Activated effector memory CD4-positive, alpha-beta T cell treated with Interleukin-2 at 50 U/mL for 16 hours (primary cell): Measurements from ENCODE around the gene PARS2.

Source experiments
- DNase-seq: peaks from one replicate; pipeline ENCODE4 v3.0.0-alpha.2; 2020

Gene PARS2

DNA sequence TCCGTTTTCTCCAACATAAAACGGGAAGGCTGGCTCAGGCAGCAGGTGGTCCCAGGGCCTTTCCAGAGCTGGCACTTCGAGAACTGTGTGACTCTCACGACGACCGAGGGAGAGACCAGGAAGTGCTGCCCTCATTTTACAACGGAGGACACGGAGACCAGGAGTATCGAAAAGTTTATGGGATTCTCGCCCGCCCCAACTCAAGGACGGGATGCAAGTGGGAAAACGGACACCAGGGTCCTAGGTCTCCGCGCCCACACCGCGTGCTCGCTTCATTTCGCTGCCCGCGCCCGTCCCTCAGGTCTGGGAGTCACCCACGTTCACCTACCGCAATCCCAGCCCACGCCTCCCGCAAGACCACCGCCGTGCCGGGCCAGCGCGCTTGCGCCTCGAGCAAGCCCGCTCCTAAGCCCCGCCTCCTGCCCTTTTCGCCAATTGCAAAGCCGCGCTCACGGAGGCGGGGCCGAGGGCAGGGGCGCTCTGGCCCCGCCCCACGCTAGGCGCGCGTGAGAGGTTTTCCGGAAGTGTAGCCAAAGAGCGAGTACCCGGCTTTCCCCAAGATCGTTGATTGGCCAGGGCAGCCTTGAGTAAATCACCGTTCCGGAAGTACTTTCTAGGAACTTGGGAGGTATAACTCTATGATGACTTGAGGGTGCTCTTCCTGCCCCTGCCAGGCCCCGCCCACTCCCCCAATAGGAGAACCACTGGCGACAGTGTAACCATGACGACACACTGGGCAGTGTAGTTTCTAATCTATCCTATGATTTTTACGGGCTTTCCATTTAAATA lies at the start of gene PARS2:
Gene PARS2 (minus strand): TSS at position 391 of the 789 bp plus-strand sequence. CDS start 5,362 bp downstream, outside the sequence.
- peak; percentile 92 for DNase-seq

DNA sequence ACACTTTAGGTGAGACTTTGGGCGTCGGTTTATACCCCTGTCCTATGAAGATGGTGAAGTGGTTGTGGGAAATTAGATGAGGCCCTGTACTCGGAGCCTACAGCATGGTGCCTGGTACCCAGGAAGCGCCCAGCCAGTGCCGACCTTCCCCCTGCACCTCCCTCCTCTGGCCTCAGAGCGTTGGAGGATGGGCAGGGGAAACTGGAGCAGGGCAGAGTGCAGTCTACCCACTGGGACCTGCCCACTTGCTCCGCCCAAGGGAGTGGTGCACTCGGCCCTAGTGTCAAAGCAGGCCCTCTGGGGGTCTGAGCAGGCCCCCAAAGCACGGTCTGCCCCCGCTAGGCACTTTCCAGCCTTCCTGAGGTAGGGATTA lies 49.8 kb upstream of the PARS2 start:
- no peak for DNase-seq

DNA sequence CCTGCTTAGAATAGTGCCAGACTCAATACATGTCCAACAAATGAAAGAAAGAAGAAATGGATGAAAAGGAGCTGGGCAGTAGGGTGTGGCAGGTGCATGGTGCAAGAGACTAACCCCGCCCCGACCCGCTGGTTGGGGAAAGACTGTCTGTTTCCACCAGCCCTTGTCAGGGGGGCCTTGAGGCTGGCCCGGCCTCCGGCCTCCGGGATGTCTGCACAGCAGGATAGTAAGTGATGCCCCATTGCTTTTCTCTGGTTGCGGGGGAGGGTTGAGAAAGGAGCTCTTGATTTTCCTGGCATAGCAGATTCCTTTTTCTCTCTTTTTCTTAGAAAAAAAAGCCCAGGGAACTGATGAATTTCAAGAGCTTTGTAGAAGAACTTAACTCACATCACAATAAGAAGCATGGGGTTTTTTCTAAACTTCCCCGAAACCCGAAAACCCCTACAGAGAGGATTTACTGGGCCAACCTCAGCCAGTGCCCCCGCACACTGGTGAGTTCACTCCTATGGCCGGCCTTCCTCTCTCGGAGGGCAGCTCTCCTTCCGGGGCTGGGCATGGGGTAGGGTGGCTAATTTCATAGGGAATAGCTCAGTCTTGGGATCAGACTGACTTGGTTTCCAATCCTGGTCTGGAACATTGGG lies 49.3 kb upstream of the PARS2 start:
- DNase-seq: no peak

DNA sequence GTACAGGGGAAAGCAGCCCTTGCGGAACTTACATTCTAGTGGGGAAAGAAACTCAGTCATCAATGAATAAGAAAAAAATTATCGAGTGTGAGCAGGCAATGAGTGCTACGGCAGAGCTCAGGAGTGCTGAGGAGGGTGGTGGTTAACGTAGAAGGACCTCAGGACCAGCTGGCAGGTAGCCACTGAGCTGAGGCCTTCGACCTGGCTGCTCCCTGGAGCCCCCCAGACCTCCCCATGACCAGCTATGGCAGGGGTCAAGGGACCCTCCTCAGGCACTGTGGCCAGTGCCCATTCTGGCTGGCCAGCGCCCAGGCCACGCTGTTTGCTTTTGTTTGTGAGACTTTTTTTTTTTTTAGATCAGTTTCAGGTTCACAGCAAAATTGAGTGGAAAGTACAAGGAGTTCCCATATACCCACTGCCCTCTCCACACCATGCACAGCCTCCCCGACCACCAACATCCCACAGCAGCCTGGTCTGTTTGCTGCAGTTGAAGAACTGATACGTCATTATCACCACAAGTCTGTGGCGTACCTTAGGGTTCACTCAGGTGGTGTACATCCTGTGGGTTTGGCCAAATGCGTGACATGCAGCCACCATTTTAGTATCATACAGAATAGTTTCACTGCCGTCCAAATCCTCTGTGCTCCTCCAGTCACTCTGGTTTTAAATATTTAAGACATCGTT lies 48.6 kb upstream of the PARS2 start:
- no peak for DNase-seq

DNA sequence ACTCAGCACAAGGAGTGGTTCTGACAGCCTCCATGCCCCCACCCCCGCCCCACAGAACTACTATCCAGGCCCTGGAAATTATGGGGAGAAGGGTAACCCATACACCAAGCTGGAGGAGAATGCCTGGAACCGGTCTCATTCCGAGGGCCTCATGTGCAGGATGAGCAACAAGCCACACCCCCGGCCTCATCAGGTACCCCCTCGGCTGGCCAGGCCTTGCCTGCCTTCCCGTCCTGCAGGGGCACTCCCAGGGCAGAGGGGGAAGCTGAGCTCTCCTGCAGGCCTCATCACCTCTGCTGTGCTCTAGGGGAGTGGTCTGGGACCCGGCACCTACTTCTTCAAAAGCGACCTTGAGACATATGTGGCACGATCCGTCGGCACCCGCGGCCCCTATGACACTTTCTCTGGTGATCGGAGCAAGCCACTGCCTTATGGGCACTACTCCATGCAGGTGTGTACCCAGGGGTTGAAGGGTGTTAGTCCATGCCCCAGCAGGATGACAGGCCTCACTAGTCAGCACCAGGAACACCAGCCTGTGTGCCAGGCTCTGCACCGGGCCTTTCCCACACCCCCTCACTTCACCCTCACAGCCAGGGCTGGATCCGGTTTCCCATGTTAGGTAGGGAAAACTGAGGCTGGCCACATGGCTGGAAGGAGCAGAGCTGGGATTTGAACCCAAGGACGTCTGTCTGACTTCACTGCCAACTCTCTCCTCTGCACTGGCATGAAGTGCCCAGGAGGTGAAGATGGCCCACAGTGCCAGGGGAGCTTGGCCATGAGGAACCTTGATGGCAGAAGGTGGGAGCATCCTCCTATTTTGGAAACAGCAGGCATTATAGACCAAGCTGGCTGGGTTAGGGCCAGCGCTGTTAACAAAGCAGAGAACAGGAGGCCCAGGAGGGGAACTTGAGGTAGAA lies 47.7 kb upstream of the PARS2 start:
- DNase-seq: no peak

DNA sequence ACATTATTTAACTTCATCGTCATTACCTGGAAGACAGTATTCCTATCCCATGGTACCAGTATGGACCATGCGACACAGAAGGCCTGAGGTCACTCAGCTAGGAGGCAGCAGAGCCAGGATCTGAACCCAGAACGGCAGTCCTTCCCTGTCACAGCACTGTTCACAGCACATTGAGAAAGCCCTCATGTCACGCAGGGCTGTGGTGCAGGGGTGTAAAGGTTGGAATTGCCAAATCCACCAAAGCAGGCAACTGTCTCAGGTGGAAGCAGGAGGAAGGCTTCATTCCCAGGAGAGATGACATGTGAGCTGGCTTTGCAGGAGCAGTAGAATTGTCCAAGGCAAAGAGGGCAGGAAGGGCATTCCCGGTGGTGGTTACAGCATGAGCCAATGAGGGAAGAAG lies 46.7 kb upstream of the PARS2 start:
- DNase-seq: no peak

DNA sequence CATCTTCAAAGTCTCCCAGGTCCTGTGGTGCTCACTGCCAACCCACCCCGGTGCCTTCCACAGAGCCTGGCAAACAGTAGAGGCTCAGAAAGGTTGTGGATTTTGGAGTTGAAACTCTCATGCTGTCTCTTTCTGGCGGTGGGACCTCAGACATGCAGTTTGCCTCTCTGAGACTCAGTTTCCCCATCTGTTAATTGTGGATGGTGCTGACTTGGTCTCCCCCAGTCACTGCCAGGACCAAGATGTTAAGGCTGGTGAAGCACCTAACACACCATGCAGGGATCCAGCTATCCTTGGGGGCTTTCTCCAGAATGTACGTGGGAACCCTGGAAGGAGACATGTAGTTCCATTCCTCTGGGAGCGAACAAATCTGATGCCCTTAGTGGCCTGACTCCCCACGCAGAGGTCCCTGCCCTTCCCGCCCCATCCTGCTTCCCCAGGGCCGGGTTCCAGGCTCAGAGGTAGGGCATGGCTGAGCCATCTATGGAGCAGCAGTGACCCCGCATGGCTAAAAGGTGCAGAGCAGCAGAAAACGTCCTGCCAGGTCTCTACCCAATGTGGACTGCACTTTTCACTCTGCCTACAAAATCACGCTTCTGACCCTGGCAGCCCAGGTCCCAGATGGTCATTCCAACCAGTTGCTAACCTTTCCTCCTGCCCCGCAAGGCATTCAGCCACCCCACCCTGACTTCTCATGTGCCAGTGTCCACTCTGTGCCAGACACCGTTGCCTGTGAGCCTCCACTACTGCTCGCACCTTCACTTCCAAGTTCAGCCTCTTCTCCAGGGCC lies 46.0 kb upstream of the PARS2 start:
- DNase-seq: peak; percentile 51

DNA sequence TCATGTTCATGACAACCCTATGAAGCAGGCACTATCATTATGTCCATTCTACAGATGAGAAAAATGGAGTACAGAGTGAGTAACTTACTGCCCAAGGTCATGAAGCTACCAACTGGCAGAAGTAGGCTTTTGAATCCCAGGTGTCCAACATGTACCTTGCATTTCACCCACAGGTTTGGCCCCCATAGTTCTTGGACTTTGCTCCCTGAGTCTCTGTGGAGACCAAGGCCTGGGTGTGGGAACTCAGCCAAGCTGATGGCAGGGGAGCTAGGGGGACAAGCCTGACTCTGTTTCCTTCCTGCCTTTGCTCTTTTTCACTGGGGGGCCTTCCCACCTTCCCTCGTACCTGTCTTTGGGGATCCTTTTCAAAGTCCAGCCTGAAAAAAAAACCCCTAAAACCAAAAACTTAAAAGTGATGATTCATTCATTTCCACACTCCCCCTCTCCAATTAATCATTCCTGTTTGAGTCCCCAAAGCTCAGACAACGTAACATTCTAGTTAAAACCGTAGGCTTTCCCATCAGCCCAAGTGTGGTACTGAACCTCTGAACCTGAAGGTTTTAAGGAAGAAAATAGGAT lies 45.3 kb upstream of the PARS2 start:
- DNase-seq: no peak

DNA sequence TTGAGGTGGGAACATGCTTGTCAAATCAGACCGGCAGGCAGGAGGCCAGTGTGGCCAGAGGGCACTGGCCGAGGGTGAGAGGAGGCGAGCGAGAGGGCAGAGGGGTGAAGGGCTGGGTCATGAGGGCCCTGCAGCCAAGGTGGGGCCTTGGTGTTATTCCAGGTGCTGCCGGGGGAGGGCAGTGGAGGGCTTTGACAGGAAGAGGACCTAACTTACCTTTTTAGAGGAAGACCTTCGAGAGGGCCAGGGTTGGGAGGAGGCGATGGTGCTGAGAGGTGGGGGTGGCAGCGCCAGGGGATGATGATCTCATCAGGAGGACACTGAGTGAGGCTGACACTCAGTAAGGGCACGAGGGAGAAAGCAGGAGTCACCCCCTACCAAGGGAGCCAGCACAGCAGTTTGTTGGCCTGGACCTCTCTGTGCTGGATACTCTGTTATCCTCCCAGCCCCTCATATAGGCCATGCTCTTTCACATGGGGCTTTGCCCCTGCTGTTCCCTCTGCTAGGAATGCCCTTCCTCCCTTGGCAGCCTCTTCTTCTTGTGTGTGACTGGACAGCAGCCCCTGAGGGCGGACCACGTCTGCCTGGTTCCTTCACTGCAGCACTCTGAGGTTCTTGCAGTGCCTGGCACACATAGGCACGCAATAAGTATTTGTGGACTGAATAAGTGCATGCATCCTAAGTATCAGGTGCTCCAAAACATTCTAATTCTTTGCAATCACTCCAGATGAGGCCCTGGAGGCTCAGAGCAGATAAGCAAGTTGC lies 44.3 kb upstream of the PARS2 start:
- DNase-seq: no peak

DNA sequence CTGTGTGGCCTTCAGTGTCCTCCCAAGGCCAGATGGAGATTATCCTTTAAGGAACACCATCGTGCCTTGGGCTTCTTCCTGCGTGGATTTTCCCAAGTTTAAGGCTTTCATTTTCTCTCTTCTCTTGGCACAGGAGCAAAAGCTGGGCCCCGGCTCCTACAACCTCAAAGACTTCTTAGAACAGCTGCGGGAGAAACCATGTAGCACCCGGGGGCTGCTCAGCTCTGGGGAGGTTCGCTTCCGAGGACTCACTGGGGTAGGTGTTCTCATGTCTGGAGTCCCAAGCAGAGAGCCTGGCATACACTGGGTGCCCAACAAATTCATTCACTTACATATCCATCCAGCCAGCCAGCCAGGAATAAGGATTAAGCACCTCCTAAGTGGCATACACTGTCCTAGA lies 43.4 kb upstream of the PARS2 start:
- DNase-seq: no peak

DNA sequence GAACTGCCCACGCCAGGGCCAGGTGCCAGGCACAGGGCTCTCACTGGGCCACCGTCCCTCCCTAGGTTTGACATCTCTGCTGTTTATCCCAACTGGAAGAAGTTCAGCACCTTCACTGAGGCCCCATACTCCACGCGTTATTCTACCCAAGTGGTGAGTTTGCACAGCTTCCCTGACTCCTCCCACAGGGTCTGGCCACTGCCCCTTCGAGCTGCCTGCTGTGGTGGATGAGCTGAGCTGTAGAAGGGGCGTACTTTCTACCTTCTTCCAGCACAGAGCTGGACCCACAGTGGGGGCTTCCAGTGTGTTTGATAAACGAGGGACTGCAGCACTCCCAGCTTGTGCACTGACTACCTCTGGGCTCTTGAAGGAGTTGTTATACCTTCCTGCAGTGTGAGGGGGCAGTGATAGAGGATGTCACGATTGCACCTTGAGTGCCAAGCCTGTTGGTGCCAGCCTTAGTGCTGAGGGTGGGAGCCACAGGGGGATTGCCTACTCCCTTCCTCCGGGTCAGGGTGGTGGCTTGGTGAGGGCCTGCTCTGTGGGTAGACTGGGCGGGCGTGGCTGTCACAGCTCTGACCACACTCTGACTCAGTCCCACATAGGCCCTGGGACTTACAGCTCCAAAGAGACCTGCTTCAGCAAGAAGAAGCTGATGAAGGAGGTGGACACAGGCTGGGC lies 42.7 kb upstream of the PARS2 start:
- no peak for DNase-seq

DNA sequence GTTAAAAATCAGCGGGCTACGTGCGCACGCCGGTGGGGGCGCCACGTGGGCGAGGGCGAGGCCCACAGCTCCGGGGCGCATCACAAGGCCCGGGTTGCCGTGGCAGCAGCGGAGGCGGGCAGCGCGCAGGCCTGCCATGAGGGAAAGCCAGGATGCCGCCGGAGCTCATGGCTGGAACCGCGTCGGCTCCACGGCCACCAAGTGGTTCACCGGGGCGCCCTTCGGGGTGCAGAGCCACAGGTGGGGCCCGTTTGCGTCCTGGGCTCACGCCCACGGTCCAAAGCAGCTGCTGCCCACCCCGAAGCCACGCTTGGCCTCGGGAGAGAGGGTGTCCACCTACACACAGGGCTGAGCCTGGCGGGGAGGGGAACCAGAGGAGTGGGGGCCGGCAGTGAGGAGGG lies 41.7 kb upstream of the PARS2 start:
- DNase-seq: no peak

DNA sequence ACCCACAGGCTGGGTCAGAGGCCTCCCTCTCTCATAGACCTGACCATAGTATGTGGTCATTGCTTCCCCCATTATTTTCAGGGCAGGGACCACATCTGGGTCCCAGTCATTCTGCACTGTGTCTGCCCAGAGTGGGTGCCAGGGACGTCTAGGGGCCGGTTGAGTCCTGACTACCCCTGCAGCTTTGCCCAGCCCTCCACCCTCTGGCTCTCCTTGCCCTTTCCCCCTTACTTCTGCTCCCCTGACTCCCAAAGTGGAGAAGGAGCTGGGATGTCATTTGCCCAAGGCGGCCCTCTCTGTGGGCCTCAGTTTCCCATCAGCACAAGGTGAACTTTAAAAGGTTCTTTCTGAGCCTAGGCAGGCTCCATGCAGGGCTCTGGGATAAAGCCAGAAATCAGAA lies 41.1 kb upstream of the PARS2 start:
- DNase-seq: no peak

DNA sequence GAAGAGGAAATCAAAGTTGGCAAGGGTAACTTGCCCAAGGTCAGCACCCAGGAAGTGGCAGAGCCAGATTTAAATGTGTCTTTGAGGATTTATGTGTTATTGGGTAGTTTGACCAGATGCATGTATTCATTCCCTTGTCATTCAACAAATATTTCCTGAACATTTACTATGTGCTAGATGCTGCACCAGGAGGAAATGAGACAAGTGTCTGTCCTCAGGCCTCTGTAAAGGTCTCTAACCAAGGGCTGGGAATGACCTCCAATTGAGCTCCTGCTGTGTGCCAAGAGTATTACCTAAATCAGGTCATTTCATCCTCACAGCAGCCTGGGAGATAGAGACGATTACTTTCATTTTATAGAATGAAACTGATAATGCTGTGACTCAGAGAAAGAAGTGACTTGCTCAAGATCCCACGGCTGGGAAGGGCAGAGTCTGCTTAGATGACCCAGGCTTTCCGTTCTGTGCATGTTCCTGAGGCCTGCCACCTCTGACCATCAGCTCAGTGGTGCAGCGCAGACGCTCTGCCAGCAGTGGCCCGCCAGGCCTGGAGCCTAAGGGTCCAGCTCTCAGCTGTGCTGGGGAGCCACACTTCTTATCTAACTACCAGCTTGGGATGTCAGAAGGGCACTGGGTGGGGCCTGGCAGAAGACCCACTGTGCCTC lies 40.3 kb upstream of the PARS2 start:
- no peak for DNase-seq

DNA sequence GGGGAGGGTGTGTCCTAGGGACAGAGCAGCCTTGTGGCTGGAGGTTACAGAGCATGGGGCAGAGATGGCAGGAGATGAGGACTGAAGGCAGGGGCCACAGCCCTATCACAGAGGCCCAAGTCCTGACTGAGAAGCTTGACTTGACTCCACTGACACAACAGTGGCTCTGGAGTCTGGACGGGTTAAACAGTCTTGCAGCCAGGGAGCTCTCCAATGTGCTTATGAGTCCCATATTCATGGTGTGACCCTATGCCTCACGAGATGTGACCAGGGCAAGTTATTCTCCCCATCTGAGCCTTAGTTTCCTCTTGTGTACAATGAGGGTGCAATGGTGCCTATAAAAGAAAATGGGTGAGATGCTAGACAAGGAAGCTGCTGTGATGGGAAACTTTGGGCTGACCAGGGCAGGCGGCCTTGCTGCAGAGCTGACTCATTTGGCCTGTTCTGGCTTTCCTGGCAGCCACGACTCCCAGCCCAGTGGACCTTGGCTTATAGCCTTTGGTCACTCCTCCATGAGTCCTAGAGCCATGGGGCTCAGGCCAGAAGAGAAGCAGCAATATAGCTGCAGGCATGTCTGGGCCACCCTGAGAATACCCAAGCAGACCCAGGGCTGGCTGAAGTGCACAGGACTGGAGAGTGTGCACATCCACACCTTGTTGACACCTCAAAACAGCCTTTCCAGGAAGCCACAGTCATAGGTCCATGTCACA lies 39.6 kb upstream of the PARS2 start:
- DNase-seq: no peak

DNA sequence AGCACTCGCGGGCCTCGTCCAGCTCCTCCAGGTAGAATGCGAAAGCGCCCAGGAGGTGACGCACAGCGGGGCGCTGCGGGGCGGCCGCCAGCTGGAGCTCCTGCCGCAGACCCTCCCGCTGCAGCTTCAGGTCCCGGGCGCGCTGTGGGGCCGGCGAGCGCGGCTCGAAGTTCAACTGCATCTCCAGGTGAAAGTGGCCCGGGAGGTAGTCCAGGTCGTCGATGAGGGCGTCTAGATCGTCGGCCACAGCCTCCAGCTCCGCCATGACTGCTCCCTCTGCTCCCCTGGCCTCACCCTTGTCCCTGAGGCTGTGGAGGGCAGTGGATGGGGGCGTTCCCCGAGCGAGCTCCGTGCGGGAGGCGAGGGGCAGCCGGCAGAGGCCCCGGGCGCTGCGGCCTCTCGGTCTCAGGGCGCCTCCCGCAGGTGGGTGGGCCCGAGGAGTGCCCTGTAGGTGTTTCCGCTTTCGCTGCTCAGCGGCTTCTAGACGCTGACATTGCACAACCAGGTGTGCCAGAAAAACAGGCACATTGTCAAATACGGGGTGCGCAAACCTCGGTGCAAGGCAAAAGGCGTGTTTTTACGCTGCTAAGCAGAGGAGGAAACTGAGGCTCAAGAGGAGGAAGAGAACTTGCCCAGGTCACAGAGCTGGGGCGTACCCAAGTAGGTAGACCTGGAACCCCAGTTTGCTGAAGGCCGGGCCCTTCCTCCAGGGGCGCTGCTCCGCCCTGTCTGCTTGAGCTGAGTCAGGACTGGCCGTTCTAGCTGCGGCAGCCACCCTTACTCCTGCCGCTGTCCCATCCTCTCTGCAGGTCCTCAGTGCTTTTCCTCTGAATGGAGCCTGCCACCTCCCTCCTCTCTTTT lies 36.8 kb upstream of the PARS2 start, which contains the start of gene TTC22:
Gene TTC22 (minus strand): TSS at position 425 of the 861 bp plus-strand sequence. CDS start 160 bp downstream, at position 265.
- peak; percentile 69 for DNase-seq

DNA sequence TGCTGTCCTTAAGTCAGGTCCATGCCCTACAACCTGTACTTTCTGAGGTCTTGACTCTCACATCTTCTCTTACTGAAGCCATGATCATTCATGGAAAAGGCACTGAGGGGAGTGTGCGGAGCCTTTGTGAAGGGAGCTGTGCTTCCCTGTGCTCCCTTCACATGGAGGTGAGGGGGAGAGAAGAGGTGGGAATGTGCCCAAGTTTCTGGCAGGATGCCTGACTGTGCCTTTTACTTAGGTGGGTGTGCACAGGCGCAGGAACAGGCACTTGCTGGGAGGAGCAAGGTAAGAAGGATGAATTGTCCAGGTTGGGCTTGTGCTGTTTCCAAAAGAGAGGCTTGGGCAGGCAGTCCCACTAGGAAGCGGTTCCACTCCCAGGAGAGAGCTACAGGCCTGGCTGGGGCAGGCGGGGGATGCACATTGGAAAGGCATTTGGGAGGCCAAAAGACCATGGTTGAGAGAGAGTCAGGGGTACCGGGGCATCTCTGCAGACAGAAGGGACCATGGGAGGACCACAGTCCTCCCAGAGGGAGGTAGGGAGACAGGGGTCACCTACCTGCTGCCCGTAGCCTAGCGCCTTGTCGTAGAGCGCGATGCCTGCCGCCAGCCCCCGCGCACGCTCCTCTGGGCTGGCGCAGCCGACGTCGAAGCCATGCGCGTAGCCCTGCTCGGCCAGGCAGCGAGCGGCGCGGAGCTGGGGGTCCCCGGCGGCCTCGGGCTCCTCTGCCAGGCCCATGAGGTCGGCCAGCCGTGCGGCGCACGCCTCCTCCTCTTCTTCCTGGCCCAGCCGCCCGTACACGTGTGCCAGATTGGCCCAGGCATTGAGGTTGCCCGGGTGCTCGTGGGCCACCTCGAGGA lies 35.9 kb upstream of the PARS2 start:
- no peak for DNase-seq
